GM21447 (cell line): ENCODE results near the gene ADGRF3.
"Not testable (repeated sequence)": the region's sequence is repeated elsewhere in the genome, so short reads cannot be mapped to it uniquely, and the experiment has no call there.

Source experiments
- ATAC-seq: cut with Tn5 transposase; IDR thresholded peaks from one replicate; pipeline ENCODE4 v1.9.1; 2021; ENCODE audit not compliant: unreplicated experiment

The ADGRF3 gene

DNA sequence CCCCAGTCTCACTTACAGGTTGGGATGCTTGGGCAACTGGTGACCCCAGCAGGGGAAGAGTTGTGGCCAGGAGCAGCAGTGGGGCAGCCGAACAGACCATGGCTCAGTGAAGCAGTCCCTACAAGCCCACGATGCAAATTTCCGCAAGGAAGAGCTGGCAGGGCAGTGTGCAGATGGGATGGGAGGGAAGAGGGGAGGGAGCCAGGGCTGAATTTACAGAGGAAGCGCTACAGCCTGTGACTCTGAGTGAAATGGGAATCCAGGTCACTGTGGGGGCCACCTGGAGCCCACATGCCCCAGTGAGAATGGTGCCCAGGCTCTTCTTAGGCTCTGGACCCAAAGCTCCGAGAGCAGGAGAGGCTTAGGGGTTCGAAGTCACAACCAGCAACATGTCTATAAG lies 27.6 kb downstream of the ADGRF3 start:
- no peak for ATAC-seq

DNA sequence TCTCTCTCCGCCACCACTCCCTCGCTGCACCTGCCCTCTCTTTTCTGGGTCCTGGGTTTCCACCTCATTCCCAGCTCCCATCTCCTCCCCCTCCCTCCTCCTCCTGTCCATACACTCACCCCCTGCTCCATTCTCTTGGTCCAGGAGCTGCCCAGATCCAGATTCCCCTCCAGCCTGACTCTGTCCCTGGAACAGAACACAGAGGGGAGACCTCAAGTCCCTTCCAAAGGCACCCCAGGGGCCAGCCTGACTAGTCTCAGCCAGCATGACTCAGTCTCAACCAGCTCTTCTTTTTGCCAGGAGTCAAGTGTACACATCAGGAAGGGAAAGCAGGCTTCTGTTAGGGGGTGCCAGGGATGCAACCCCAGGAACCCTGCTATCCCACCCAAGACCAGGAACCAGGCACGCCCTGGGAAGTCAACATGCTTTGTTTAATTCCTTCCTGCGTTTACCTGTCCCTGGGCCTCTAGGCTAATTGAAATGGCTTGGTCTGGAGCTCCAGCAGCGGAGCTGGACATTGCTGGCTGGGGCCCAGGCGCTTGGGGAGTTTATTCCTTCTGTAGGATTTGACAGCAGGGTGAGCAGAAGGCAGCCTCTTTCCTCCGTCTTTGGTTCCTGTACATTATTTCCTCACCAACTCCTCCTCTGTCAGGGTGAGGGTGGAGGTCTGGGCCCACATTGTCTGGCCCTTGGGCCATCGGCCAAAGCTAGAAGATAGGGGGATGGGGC lies 29.0 kb downstream of the ADGRF3 start:
- ATAC-seq: no peak

DNA sequence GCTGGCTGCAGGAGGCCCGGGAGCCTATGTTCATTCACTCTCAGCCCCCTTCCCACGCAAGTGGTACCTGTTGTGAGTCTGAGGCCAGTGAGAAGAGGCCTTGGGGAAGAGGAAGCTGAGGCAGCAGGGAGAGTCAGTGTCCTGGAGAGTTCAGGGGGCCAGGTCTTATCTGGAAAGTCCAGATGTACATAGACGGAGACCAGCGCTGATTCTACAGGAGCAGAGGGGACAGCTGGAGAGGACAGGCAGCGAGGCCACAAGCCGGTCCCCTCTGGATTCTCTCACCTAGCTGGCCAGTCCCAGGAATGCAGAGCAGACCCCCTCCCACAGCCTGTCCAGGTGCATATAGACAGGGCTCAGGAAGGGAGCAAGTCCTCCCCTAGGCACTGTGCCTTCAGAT lies 29.7 kb downstream of the ADGRF3 start:
- ATAC-seq: no peak

DNA sequence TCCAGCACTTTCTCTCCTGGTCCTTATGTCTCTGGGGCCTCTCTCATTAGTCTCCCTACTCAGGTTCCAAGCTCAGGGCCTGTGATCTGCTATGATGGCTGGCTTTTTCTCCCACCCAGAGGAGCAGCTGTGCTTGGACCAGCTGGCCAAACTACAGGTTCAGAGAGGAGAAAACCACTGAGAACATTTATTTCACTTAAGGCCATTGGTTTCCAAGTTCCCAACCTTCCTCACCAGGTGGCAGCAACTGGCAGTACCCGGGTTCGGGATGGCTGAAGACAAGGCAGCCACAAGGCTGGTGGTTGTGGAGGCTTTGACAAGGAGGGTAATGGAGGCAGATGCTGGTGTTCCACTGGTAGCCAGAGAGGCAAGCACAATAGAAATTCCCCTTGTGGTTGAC lies 30.5 kb downstream of the ADGRF3 start:
- no peak for ATAC-seq

DNA sequence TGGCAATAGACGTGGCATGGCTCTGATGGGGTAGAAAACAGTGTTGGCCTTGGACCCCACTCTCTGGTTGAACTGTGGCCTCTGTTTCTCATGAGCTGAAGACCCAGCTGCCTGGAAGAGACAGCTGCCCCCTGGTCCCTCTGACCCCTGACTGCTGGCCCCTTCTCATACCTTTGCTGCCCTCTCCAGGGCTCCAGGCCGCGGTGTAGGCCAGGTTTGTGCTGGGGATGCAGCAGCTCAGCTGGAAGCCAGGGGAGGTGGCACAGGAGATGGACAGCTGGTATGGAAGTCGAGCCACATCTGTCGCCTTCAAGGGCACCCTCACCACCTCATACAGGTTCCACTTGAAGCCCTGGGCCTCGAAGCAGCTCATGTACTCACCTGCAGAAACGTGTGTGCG lies 32.3 kb downstream of the ADGRF3 start:
- no peak for ATAC-seq

DNA sequence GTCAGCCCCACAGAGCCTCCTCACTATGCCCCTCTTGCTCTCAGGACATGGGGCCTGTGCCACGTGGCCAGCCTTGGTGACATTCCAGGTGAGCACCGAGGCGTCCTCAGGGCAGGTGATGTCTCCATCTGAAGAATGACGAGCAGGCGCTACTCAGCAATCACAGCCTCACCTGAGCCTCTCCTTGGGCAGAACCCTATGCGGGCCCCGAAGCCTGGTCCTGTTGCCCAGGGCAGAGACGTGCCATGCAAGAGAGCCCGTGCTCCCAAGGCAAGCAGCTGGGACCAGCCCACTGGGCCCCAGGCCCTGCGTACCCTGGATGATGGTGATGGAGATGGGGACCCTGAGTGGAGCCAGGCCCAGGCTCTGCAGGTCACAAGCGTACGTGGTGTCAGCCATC lies 33.1 kb downstream of the ADGRF3 start:
- no peak for ATAC-seq

DNA sequence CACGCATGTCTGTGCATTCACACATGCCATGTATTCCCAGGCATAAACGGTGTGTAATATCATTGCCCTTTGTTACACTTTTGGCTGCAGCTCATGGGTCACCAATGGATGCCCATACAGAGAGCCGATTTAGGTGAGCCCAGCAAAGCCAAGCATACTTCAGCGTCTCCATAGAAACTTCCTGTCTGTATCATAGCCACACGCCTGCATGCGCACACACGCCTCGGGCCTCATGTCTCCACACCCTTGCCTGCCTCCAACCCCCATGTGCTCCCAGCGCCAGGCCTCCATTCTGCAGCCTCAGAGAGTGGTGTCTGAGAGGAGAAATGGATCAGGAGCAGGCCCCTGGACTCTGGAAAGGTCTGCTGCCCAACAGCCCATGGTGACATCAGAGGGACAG lies 34.1 kb downstream of the ADGRF3 start:
- ATAC-seq: no peak

DNA sequence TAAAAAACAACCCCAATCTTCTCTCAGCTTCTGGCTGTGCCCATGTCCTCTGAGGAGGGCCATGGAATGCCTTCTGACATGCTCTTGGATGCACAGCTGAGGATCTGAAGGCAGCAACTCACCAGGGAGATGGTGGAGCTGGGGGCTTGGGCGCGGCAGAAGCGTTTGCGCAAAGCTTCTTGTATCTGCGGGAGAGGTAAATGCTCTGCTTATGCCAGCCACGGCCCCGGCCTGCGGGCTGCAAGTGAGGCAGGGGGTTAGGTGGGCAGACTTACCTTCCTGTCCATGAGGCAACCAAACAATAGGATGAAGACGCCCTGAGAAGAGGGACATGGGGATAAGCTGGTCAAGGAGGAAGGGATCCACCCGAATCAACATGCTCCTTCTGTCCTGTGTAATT lies 36.7 kb downstream of the ADGRF3 start:
- no peak for ATAC-seq

DNA sequence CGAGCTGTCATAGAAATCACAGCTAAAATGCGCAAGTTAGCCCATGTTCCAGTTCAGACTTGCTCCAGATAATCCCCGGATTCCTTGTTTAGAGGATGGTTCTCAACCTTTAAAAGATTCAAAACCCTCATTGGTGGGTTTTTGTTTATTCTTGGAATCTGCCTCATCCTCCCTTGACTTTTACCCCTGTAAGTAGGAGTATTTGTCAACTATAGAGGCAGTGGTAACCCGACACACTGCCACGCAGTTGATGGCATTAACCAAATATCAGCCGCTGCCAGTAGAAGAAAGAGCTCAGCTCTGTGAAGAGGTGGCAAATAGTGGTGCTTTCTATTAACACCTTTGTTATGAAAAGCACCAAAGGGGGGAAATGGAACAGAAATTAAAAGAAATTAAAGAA lies 41.0 kb downstream of the ADGRF3 start:
- no peak for ATAC-seq

DNA sequence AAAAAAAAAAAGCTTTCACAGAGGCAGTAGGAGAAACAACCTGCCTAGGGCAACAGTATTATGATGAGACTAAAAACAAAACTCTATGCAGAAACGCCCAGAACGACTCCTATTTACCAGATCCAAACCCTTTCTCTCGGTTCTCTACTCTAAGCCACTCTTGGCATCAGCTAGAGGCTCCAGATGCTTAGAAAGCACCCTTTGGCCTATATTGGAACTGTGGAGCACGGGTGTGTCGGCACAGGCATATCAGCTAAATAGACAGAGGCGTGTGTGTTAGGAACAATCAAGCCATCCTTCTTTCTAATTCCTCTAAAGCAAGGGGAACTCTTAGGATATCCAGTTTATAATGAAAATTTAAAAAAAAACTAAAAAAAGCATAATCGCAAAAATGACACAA lies 41.5 kb downstream of the ADGRF3 start:
- ATAC-seq: not testable (repeated sequence)

DNA sequence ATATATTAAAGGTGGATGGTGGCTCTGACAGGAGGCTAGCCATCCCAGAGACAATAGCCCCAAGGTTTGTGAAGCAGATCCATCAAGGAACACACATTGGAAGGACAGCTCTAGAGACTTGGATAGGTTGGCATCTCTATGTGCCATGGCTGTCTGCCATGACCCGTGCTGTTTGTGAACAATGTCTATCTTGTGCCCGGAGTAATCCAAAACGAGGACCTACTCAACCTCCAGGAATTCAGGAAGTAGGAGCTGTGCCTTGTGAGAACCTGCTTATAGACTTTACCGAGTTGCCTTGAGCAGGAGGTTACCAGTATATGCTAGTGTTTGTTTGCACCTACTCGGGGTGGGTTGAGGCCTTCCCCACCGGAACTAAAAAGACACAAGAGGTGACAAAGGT lies 43.7 kb downstream of the ADGRF3 start:
- no peak for ATAC-seq

DNA sequence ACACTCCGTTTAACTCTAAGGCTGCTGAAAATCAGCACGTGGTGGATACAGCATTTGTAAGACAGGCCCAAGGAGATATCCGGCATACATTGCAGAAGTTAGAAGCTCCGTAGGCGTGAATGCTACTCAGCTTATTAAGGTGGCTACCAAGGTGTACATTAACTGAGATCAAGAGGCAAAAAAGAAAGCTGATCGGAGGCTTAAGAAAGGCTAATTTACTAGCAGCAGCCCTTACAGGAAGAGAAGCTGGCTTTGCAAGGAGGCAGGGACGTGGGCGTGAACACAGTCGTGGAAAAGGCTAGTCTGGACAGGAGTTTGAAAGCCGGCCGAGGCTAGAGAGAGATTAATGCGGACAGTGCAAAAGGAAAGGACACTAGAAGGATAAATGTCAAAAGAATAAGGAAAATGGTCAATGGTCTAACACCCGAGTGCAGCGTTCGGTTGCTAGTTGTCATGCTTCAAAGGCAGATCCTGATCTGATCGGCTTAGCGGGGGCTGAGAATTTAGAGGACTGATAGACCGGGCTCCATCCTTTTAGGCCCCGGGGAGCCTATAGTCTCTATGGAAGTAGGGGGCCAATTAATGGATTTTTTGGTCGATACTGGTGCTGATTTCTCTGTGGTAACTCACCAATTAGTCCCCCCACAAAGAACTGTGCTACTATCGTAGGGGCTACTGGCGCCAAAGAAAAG lies 46.2 kb downstream of the ADGRF3 start:
- ATAC-seq: no peak

DNA sequence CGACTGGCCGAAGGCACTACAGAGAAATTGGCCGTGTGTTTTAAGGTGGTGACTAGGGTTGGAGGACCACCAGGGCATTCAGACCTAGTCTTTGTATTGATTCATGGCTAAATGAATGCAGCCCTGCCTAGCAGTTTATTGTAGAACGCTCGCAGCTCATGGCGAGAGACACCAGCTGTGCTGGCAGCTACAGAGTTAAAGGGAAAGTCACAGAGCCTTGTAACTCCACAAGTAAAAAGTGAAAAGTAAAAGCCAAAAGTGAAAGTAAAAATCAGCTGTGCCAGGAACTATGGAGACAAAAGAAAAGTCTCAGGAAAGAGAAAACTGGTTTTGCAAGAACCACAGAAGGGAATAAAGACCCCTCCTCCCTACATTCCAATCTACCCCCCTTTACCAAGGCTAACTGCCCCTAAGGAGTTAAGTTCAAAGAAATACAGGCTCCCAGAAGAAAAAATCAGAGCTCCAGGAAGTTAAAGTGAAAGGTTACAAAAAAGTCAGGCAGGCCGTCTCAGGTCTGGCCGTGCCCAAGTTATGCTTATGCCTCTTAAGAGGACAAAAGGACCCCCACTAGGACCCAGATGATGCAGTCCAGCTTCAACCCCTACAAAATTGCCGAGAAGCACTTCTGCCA lies 47.0 kb downstream of the ADGRF3 start:
- no peak for ATAC-seq

DNA sequence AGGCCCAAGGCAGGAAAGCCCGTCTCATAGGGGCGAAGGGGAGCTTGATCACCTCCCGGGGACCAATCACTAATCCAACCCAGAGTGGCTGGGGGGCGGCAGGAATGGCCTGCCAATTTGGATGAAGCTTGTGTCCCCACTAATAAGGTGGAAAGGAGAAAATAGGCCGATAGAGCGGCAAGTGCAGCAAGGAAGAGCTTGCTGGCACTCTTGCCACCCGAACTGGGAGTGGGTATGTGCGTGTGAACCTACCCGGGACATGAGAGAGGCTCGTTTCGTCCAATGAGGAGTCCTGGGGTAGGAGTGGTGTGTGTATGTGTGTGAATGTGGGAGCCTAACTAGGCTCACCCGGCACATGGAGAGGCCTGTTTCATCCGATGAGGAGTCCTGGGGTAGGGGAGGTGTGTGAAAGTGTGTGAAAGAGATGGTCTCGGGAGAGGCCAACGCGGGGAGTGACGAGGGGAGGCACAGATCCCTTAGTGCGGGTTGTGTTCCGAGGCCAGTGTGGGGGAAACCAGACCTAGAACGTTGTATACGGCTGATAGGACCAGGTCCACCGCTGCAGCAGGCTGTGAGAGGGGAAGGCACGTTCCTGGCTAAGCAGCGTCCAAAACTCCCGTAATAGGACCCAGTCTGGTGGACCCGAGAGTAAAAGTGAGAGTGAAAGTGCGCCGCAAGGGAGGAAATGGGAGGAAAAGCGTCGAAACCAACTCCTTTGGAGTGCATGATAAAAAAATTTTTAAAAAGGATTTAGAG lies 47.8 kb downstream of the ADGRF3 start:
- ATAC-seq: no peak

DNA sequence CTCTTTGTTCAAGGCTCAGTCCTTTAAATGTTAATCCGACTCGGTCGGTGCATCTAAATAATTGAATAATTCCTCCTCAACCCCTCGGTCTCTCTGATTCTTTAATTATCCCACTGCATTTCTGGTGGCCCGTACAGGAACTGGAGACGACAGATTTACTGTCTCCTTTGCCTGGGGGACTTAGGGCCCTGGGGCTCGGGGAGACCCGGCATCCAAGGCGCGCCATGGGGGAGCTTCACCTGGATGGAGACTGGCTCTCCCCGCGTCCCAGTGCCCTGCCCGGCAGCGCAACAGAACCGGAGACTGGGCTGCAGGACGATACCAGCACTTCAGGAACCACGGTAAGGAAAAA lies 48.3 kb downstream of the ADGRF3 start:
- ATAC-seq: no peak

DNA sequence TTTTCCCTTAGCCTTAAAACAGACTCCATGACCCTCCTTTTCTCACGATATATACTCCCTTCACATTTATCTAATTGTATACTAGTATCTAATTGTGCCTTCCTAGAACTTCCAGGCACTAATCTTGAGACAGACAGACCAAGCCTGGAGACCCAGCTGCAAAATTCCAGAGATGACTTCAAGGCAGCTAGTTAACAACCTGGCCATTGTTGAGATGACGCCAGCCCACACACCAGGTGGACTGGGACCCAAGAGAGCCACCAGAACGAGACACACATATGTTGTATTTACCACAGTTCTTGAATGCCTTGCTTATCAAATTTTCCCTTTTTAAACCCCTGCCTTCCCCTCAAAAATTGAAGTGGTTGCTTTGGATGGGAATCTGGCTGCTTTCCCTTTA lies 49.5 kb downstream of the ADGRF3 start:
- ATAC-seq: no peak

DNA sequence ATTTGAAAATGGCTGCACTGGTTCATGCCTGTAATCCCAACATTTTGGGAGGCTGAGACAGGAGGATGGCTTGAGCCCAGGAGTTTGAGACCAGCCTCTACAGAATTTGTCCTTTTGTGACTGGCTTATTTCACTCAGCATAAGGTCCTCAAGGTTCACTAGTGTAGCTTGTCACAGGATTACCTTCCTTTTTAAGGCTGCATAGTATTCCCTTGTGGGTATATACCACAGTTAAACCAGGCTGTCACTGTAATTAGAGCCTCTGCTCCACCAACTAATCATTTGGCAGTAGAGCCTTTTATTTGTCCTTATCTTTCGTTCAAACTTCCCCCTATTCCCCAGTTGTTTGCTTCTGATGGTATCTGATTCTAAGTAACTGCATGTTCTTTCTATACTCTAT lies 51.1 kb downstream of the ADGRF3 start:
- ATAC-seq: no peak

DNA sequence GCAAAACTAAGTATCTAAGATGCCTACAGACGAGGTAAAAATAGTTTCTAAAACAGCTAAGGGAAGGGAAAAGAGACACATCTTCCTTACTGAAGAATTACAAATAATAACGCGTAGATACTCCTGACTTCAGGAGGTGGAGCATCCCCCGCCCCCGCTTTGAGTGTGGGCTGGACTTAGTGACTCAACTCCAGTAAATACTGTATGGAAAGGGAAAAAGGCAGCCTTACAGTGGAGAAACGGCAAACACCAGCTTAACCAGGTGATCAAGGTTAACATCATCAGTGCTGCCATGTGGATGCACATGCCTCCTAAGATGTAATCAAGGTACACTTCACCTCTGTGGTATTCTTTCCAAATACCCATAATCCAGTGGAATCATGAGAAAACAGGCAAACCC lies 53.9 kb downstream of the ADGRF3 start:
- ATAC-seq: no peak

DNA sequence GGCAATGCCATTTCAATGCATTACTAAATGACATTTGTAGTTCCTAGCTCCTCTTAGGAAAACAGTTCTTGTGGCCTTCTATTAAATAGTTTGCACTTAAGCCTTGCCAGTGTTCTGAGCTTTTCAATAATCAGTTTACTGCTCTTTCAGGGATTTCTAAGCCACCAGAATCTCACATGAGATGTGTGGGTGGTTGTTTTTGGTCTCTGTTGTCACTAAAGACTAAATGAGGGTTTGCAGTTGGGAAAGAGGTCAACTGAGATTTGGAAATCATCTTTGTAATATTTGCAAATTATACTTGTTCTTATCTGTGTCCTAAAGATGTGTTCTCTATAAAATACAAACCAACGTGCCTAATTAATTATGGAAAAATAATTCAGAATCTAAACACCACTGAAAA lies 56.6 kb downstream of the ADGRF3 start:
- ATAC-seq: no peak

DNA sequence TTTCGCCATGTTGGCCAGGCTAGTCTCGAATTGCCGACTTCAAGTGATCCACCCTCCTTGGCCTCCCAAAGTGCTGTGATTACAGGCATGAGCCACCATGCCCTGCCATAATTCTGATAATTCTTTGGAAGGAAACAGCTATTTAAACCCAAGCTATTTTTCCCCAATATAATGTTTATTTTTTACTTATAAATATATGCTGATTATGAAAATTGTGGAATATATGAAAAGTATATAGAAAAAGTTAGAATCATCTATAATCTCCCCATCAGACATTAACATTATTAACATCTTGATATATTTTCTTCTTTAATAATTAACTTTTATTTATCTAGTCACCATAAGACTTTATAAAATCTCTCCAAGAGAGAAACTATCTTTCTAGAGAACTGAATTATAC lies 60.7 kb downstream of the ADGRF3 start:
- no peak for ATAC-seq

DNA sequence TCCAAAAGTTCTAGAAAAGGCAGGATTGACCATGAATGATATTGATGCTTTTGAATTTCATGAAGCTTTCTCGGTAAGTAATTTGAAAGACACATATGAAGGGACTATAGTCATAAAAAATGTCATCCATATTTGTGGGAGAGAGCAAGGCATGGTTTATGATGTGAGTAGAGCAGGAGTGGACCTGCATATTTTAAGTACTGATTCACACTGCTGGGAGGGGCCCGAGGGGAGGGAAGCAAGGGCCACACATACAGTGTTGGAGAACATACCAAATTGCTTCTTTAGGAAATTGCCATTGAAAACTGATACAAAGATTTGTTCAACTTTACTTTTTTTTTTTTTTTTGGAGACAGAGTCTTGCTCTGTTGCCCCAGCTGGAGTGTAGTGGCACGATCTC lies 62.5 kb downstream of the ADGRF3 start:
- no peak for ATAC-seq

DNA sequence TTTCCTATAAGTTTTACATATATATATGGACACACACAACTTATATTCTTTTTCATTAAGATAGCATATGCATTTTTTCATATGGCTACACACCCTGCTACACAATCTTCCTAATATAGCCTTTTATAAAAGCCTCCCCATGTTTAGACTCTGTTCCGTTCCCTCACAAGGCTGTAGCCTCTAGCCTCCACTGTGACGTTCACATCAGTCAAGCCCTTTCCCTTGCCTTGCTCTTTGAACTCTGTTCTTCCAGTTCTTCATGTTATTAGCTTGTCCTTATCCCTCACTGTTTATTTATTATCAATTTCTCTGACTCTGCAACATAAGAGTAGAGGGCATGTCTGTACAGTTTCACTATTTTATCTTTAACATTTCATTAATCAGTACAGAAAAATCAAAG lies 63.0 kb downstream of the ADGRF3 start:
- no peak for ATAC-seq
